ENCODE results near the gene SKP2. TPM values are rescaled to one million over a fixed set of nuclear protein-coding genes. Genes with fewer than 3 reads are reported as not detected.

The SKP2 gene
- total RNA-seq, 1 donor from 2014 or later, result 9.5 TPM

- no peak for FAIRE-seq
- Histone ChIP-seq H3K36me3 (ENCODE audit: control insufficient read depth, insufficient read depth, low read length) (no peaks in the 10 kb centered on the region), H3K27me3 (ENCODE audit: control insufficient read depth, insufficient read depth, low read length) (no peaks in the 10 kb centered on the region), H3K4me3 (ENCODE audit: low read depth, low read length) (no peak overlapping the region)
- no peak for DNase-seq (ENCODE audit: low read depth)
- TF ChIP-seq, protein P1, sequence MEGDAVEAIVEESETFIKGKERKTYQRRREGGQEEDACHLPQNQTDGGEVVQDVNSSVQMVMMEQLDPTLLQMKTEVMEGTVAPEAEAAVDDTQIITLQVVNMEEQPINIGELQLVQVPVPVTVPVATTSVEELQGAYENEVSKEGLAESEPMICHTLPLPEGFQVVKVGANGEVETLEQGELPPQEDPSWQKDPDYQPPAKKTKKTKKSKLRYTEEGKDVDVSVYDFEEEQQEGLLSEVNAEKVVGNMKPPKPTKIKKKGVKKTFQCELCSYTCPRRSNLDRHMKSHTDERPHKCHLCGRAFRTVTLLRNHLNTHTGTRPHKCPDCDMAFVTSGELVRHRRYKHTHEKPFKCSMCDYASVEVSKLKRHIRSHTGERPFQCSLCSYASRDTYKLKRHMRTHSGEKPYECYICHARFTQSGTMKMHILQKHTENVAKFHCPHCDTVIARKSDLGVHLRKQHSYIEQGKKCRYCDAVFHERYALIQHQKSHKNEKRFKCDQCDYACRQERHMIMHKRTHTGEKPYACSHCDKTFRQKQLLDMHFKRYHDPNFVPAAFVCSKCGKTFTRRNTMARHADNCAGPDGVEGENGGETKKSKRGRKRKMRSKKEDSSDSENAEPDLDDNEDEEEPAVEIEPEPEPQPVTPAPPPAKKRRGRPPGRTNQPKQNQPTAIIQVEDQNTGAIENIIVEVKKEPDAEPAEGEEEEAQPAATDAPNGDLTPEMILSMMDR (IDR thresholded peaks at IDR 0.05; ENCODE audit: insufficient read depth, low read length, severe bottlenecking), result no peak
These were observed 55.0 kb downstream of the SKP2 start for GRCh38 chr5:36206913-36207312.

- no peak for FAIRE-seq
- TF ChIP-seq, protein P1 (IDR thresholded peaks at IDR 0.05; ENCODE audit: insufficient read depth, low read length, severe bottlenecking), result no peak
- peaks cover 2% of the 10 kb centered on the region for H3K36me3 ChIP-seq (ENCODE audit: control insufficient read depth, insufficient read depth, low read length)
These were observed 56.9 kb downstream of the SKP2 start for GRCh38 chr5:36208786-36209185.

DNA sequence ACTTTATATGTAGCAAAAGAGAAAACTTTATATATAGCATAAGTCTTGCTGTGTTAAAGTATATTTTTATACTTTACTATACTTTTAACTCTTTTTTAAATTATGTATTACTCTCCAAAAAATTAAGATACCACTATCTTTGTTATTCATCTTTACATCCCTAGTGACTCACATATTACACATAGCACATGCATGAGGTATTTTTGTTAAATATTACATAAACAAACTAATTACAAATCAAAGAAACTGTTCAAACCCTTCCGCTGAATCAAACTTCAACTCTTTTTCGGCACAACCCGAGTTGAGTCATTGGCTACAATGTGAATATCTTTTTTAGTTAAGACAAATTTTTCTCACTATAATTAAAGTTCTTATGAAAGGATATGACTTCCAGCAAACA is 57.8 kb downstream of the SKP2 start:
- Histone ChIP-seq H3K27me3 (ENCODE audit: control insufficient read depth, insufficient read depth, low read length) (no peaks in the 10 kb centered on the region), H3K4me3 (ENCODE audit: low read depth, low read length) (no peak overlapping the region), H3K36me3 (ENCODE audit: control insufficient read depth, insufficient read depth, low read length) (peaks cover 2% of the 10 kb centered on the region)
- no peak for FAIRE-seq
- DNase-seq (ENCODE audit: low read depth), result peak; percentile 51
- TF ChIP-seq, protein P1 (IDR thresholded peaks at IDR 0.05; ENCODE audit: insufficient read depth, low read length, severe bottlenecking), result no peak

More at GRCh38 chr5:36208786-36209185, 56.9 kb downstream of the SKP2 start:
- Histone ChIP-seq H3K27me3 (ENCODE audit: control insufficient read depth, insufficient read depth, low read length) (no peaks in the 10 kb centered on the region), H3K4me3 (ENCODE audit: low read depth, low read length) (no peak overlapping the region)
- DNase-seq (ENCODE audit: low read depth), result no peak

DNA sequence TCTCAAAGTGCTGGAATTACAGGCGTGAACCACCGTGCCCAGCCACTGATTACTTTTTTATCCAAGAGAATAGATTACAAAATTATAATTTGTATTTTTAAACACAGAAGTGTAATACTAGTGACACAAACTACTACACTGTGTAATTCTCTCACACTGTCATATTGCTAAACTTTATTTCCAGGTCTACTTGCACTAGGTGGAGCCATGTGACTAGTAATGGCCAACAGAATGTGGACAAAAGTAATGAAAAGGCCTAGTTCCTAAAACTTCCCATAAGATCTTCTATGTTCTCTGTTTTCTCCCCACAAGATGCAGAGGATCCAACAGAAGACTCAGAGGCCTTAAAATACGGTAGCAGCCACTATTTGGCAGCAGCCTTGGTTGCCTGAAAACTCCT is 62.5 kb downstream of the SKP2 start:
- TF ChIP-seq, protein P1 (IDR thresholded peaks at IDR 0.05; ENCODE audit: insufficient read depth, low read length, severe bottlenecking), result no peak
- Histone ChIP-seq H3K36me3 (ENCODE audit: control insufficient read depth, insufficient read depth, low read length) (peaks cover 2% of the 10 kb centered on the region), H3K27me3 (ENCODE audit: control insufficient read depth, insufficient read depth, low read length) (no peaks in the 10 kb centered on the region), H3K4me3 (ENCODE audit: low read depth, low read length) (no peak overlapping the region)
- FAIRE-seq (no peak), DNase-seq (ENCODE audit: low read depth) (no peak)

- Histone ChIP-seq H3K27me3 (ENCODE audit: control insufficient read depth, insufficient read depth, low read length) (no peaks in the 10 kb centered on the region), H3K36me3 (ENCODE audit: control insufficient read depth, insufficient read depth, low read length) (peaks cover 5% of the 10 kb centered on the region), H3K4me3 (ENCODE audit: low read depth, low read length) (no peak overlapping the region)
- DNase-seq (ENCODE audit: low read depth) (no peak), FAIRE-seq (no peak)
- TF ChIP-seq, protein P1 (IDR thresholded peaks at IDR 0.05; ENCODE audit: insufficient read depth, low read length, severe bottlenecking), result no peak
These were observed 64.0 kb downstream of the SKP2 start for GRCh38 chr5:36215910-36216309.

DNA sequence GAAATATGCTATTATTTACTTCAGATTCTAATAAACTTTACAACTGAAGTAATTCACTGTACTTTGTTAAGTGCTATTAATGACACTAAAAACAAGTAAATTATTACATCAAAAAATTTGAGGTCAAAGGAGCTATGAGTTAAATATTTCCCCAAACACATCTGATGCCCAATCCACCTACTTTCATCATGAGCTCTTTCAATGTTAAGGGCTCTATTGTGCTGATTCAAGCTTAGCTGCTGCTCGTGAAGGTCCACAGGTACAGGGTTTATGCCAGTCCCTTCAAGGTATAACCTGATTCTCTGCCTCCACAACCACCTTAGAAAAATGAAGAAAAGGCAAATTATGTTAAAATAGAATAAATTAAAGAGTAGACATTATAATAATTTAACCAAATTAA is 65.7 kb downstream of the SKP2 start:
- Histone ChIP-seq H3K36me3 (ENCODE audit: control insufficient read depth, insufficient read depth, low read length) (peaks cover 5% of the 10 kb centered on the region), H3K4me3 (ENCODE audit: low read depth, low read length) (no peak overlapping the region), H3K27me3 (ENCODE audit: control insufficient read depth, insufficient read depth, low read length) (no peaks in the 10 kb centered on the region)
- TF ChIP-seq, protein P1 (IDR thresholded peaks at IDR 0.05; ENCODE audit: insufficient read depth, low read length, severe bottlenecking), result no peak
- DNase-seq (ENCODE audit: low read depth), result no peak
- no peak for FAIRE-seq

Data from bronchial epithelial cell (primary cell).